GM12872 (cell line): ENCODE results near the gene USP49.
A peak's percentile ranks its signal among the peaks of the same experiment; 100 is the strongest.

Experiments
- TF ChIP-seq, protein P1 (sequence below): IDR thresholded peaks from 3 replicates; pipeline ENCODE4 v1.5.1; 2011; ENCODE audit warnings: low read depth, mild to moderate bottlenecking, low read length, moderate library complexity; ENCODE audit not compliant: insufficient read depth

USP49 gene

DNA sequence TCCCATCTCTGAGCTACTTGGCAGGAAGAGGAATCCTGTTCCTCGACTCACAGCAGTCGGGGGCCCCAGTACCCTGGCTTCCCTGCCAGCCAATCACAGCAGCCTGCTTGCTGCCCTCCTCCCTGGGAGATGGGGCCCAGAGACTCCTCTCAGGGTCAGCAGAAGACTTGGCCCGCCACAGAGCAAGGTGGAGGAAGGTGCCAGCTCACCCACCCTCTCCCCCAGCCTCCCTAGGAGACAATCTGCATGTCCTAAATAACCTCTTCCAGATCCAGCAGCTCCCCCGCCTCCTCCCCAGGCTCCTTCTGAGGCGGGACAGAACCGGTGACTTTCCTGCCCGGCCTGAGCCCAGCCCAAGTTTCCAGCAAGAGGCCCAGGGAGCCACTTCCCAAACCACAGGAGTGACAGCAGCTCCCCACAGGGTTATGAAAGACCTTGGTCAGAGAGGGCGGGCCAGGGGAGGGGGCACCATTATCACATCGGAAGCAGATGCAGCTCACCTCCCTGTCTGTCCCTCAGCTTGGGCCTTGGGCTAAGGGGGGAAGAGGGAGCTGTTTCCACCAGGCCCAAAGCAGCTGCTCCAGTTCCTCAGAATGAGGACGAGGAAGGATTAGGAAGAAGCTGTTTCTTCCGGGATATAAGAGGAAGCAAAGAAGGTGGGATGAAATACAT lies 44.1 kb upstream of the USP49 start:
- TF ChIP-seq, protein P1, sequence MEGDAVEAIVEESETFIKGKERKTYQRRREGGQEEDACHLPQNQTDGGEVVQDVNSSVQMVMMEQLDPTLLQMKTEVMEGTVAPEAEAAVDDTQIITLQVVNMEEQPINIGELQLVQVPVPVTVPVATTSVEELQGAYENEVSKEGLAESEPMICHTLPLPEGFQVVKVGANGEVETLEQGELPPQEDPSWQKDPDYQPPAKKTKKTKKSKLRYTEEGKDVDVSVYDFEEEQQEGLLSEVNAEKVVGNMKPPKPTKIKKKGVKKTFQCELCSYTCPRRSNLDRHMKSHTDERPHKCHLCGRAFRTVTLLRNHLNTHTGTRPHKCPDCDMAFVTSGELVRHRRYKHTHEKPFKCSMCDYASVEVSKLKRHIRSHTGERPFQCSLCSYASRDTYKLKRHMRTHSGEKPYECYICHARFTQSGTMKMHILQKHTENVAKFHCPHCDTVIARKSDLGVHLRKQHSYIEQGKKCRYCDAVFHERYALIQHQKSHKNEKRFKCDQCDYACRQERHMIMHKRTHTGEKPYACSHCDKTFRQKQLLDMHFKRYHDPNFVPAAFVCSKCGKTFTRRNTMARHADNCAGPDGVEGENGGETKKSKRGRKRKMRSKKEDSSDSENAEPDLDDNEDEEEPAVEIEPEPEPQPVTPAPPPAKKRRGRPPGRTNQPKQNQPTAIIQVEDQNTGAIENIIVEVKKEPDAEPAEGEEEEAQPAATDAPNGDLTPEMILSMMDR: no peak

DNA sequence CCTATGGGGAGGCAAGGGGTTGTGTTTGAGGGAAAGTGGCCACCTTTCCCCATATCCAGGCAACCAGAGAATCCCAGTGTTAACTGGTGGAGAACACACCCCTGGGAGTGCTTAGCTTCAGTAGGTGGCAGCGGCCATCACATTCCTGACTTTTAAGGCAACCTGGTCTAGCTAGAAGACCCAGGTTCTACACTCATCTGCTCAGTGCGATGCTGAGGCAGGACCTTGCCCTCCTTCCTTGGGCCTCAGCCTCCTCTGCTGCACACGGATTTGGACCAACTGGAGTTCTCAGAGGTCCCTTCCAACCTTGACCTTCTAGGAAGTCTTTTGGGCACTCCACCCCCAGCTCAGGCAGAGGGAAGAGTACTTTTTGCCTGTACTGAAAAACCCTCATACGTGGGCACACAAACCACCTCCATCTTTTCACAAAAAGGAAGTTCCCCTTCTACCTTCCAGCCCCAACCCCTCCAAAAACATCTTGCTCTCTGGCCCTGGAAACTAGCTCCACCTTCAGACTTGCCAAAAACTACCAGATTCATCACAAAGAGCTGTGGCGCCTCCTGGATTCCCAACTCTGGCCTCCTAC lies 43.5 kb upstream of the USP49 start:
- TF ChIP-seq, protein P1: no peak

DNA sequence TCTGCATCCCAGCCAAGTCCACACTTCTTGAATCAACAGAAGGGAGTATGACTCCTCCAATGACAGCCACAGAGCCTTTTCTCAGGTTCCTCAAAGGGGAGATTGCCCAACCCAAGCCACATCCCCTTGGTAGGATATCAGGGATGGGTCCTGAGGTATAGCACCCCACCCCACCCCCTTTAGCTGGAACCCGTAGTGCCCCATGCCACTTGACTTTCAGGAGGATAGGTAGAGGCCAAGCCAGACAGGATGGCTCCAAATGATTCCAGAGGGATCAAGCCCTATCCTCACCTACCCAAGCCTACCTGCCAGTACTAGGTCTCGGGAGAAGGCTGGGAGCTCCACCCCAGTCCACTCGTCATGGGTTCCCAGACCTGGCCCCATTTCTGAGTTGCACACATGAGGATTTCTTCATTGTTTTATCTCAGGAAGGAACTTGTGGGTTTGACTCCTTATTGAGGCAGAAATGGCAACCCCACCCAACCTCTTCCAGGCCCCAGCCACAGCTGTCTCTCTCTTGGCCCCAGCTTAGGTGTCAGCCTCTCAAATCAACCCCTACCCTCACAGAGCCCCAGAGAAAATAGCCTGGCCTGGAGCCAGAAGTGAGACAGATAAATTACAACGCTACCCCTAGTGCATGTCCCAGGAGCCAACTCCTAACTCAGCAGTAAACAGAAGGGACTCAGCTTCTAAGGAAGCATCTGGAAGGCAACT lies 42.8 kb upstream of the USP49 start:
- TF ChIP-seq, protein P1: no peak

DNA sequence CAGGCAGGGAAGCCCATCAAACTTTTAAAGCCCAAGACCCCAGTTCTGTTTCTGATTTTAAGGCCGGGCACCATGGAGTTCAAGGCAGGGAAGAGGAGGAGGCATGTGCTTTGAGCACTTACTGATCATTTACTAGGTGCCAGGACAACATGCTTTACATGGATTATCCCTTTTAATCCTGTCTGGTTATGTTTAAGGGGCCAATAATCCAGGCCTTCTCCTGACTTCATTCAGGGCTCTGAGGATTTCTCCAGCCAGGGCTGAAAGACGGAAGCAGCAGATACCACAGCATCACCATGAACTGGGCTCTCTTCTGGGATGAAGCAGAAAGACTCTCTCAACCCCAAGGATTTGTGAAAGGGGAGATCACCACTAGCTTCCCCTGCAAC lies 42.3 kb upstream of the USP49 start:
- TF ChIP-seq, protein P1: no peak

DNA sequence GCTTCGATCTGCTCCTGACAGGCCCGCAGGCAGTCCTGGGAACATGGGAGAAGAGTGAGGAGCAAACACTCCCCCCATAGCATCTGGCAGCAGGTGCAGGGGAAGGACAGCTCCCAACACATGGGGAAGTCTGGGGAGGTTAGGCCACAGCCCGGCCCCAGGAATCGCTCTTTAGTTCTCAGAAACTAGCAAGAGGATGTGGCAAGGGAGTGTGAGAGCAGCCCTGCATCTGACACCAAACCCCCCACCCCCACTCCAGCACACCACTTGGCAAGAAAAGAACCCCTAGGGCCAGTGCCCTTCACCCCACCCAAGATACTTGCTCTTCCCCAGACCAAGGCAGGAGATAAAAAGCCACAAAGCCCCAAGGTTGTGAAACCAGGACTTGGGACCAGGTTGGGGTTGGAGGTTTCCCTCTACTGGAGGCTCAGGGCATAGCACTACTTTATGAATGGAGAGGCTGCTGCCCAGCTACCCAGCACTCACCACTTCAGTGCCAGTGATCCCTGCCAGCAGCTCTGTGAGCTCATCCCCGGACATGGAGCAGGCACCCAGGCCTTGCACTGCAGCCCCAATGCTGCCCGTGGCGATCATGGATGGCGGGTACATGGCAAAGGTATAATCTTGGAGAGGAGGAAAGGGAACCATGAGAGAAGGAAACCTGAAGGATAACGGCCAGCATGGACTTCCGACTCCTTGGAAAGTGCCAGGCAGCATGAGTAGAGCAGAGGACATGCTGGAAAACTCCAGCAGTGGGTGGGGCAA lies 41.1 kb upstream of the USP49 start:
- TF ChIP-seq, protein P1: peak; percentile 97

DNA sequence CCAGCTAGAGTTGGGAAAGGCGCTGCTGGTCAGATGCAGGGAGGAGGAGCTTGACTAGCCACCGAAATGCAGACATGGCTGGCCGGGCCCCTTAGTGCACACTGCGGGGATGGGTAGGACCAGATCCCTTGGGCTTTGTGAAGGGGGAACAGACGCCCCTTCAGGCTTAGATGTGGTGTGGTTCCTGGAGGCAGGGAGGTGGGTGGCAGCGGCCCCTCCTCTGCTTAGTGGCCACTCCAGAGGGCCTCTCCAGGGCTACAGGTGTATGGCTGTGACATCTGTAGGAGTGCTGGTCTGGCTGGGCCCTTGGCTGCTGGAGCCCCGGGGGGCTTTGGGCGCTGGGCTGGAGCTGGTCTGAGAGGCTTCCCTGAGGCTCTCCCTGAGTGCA lies 40.5 kb upstream of the USP49 start:
- TF ChIP-seq, protein P1: no peak

DNA sequence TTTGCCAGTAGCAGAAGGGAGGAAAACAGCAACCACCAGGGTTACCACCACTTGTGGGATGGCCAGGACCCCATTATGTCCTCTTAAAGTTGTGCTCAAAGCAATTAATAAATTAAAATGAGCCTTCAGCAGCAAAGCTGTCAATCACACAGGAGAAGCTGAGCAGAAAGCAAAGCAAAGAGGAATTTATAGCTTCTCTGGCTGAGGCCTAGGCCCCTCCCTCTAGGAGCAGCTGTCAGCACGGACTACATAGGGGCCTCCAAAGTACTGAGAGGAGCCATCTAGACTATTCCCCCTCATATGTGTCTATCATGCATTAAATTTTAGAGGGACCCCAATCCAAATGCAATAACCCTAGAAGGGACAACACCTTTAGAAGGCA lies 40.0 kb upstream of the USP49 start:
- TF ChIP-seq, protein P1: no peak
